GM18858 (cell line): Measurements from ENCODE around the gene RALGDS.
"Not testable (repeated sequence)": the region's sequence is repeated elsewhere in the genome, so short reads cannot be mapped to it uniquely, and the experiment has no call there.

ENCODE experiments used
- ATAC-seq: cut with Tn5 transposase; IDR thresholded peaks from one replicate; pipeline ENCODE4 v1.9.1; 2021; ENCODE audit not compliant: unreplicated experiment

The RALGDS gene

GRCh38 chr9:133090187-133090586 lies 30.9 kb downstream of the RALGDS start:
- ATAC-seq = no peak

- no peak for ATAC-seq
Measured at GRCh38 chr9:133089271-133089671, 31.8 kb downstream of the RALGDS start.

- ATAC-seq = no peak
Measured at GRCh38 chr9:133088756-133089155, 32.3 kb downstream of the RALGDS start.

GRCh38 chr9:133088146-133088750 lies 32.8 kb downstream of the RALGDS start:
- no peak for ATAC-seq

GRCh38 chr9:133087429-133088145 lies 33.5 kb downstream of the RALGDS start:
- no peak for ATAC-seq

- no peak for ATAC-seq
Measured at GRCh38 chr9:133086894-133087293, 34.1 kb downstream of the RALGDS start.

GRCh38 chr9:133086212-133086860 lies 34.7 kb downstream of the RALGDS start:
- ATAC-seq = not testable (repeated sequence)

- not testable (repeated sequence) for ATAC-seq
Measured at GRCh38 chr9:133083688-133084087, 37.4 kb downstream of the RALGDS start.

- ATAC-seq = not testable (repeated sequence)
Measured at GRCh38 chr9:133081957-133082644, 38.9 kb downstream of the RALGDS start.

- ATAC-seq = not testable (repeated sequence)
Measured at GRCh38 chr9:133080786-133081779, 40.0 kb downstream of the RALGDS start.

GRCh38 chr9:133080161-133080560 lies 40.9 kb downstream of the RALGDS start:
- ATAC-seq = no peak

GRCh38 chr9:133078486-133078885 lies 42.6 kb downstream of the RALGDS start:
- ATAC-seq = no peak

- ATAC-seq = no peak
Measured at GRCh38 chr9:133076691-133077090, 44.3 kb downstream of the RALGDS start.

GRCh38 chr9:133075925-133076630 lies 45.0 kb downstream of the RALGDS start:
- no peak for ATAC-seq

- no peak for ATAC-seq
Measured at GRCh38 chr9:133074111-133074651, 46.9 kb downstream of the RALGDS start.

- no peak for ATAC-seq
Measured at GRCh38 chr9:133073086-133074014, 47.7 kb downstream of the RALGDS start.

GRCh38 chr9:133072210-133072609 lies 48.8 kb downstream of the RALGDS start:
- not testable (repeated sequence) for ATAC-seq

GRCh38 chr9:133071484-133072150 lies 49.4 kb downstream of the RALGDS start:
- no peak for ATAC-seq
